IPS-20b (cell line): ENCODE measurements around the gene PRKCSH.
"Not testable (repeated sequence)": the region's sequence is repeated elsewhere in the genome, so short reads cannot be mapped to it uniquely, and the experiment has no call there.

ENCODE experiments used
- H3K27ac ChIP-seq: one replicate; pipeline ENCODE4 v1.5.1; 2013; ENCODE audit warnings: low read length
- H3K27me3 ChIP-seq: 2 replicates; pipeline ENCODE4 v1.6.1; 2013; ENCODE audit warnings: mild to moderate bottlenecking, low read length, inconsistent platforms; ENCODE audit not compliant: insufficient read depth
- H3K36me3 ChIP-seq: 2 replicates; pipeline ENCODE4 v1.6.1; 2013; ENCODE audit warnings: low read depth, mild to moderate bottlenecking, inconsistent platforms, low read length, moderate library complexity; ENCODE audit not compliant: insufficient read depth
- H3K4me1 ChIP-seq: 2 replicates; pipeline ENCODE4 v1.6.1; 2013; ENCODE audit warnings: mild to moderate bottlenecking, control low read depth, inconsistent platforms, low read length, moderate library complexity; ENCODE audit not compliant: insufficient read depth
- H3K4me3 ChIP-seq: 2 replicates; pipeline ENCODE4 v1.5.1; 2013; ENCODE audit warnings: mild to moderate bottlenecking, low read length, inconsistent platforms
- H3K9ac ChIP-seq: 2 replicates; pipeline ENCODE4 v1.6.1; 2013; ENCODE audit warnings: low read depth, mild to moderate bottlenecking, inconsistent platforms, low read length, moderate library complexity
- H3K9me3 ChIP-seq: 2 replicates; pipeline ENCODE4 v1.6.1; 2013; ENCODE audit warnings: mild to moderate bottlenecking, low read depth, low read length, inconsistent platforms; ENCODE audit not compliant: insufficient read depth

Gene PRKCSH

GRCh38 chr19:11453468-11454341 lies 18.3 kb downstream of the PRKCSH start:
- H3K36me3 ChIP-seq: peaks cover 15% of the 10 kb centered on the region
- peaks cover 4% of the 10 kb centered on the region; the same call in 1 of the 2 replicates for H3K4me1 ChIP-seq
- no peak overlapping the region for H3K9ac ChIP-seq
- H3K9me3 ChIP-seq: no peaks in the 10 kb centered on the region
- no peak overlapping the region for H3K4me3 ChIP-seq
- H3K27me3 ChIP-seq: no peaks in the 10 kb centered on the region
- no peak overlapping the region for H3K27ac ChIP-seq

- H3K9ac ChIP-seq, H3K4me1 ChIP-seq, H3K4me3 ChIP-seq, H3K27ac ChIP-seq, H3K27me3 ChIP-seq, H3K9me3 ChIP-seq, H3K36me3 ChIP-seq: not testable (repeated sequence)
These were observed 19.8 kb downstream of the PRKCSH start for GRCh38 chr19:11455233-11455554.

- no peak overlapping the region for H3K4me3 ChIP-seq
- H3K27ac ChIP-seq: no peak overlapping the region
- no peaks in the 10 kb centered on the region for H3K9me3 ChIP-seq
These were observed 21.2 kb downstream of the PRKCSH start for GRCh38 chr19:11456659-11457058.

DNA sequence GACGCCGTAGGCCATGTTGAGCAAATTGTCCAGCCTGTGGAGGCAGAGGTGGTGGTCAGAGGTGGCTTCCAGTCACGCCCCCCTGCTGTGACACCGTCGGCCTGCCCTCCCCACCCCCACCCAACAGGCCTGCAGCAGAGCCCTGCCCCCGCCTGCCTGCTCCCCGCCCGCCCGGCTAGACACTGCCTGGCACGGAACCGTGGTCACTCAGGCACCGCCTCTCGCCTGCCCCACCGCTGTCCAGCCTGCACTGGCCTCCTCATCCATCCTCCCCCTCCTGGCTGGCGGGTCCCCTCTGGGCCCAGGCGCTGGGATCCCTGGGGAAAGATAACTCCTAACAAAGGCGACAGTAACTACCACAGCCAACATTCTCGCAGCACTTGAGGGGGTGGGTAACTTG lies 21.7 kb downstream of the PRKCSH start:
- Histone ChIP-seq H3K9me3 (no peaks in the 10 kb centered on the region), H3K36me3 (no peaks in the 10 kb centered on the region), H3K9ac (no peak overlapping the region), H3K27ac (no peak overlapping the region), H3K4me1 (peaks cover 1% of the 10 kb centered on the region; the same call in 1 of the 2 replicates), H3K27me3 (no peaks in the 10 kb centered on the region), H3K4me3 (no peak overlapping the region)

More at GRCh38 chr19:11456659-11457058, 21.2 kb downstream of the PRKCSH start:
- Histone ChIP-seq H3K9ac (no peak overlapping the region), H3K4me1 (peaks cover 4% of the 10 kb centered on the region; the same call in 1 of the 2 replicates), H3K36me3 (no peaks in the 10 kb centered on the region), H3K27me3 (no peaks in the 10 kb centered on the region)

DNA sequence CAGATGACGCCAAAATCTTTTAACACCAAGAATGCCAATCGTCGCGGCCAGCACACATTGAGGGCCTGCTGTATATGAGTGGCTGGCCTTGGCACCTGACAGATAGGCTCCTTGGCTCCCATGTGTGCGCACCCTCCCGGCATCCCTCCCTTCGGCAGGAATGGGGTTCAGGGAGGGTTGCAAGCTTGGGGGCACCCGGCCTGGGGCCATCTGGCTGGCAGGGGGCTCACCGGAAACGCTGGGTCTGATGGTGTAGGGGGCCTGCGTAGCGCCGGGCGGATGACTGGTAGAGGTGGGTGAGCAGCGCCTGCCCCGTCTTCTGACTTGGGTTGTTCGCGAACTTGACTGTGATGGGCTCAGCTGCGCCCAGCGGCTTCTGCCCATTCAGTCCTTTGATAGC lies 22.4 kb downstream of the PRKCSH start:
- Histone ChIP-seq H3K9ac (no peak overlapping the region), H3K36me3 (no peaks in the 10 kb centered on the region), H3K27me3 (no peaks in the 10 kb centered on the region), H3K27ac (no peak overlapping the region), H3K4me3 (no peak overlapping the region), H3K4me1 (no peaks in the 10 kb centered on the region), H3K9me3 (no peaks in the 10 kb centered on the region)

GRCh38 chr19:11458236-11458900 lies 22.9 kb downstream of the PRKCSH start:
- H3K4me3 ChIP-seq: no peak overlapping the region
- no peaks in the 10 kb centered on the region for H3K9me3 ChIP-seq
- H3K27me3 ChIP-seq: no peaks in the 10 kb centered on the region
- H3K36me3 ChIP-seq: no peaks in the 10 kb centered on the region
- no peak overlapping the region for H3K27ac ChIP-seq
- no peaks in the 10 kb centered on the region for H3K4me1 ChIP-seq
- H3K9ac ChIP-seq: no peak overlapping the region

DNA sequence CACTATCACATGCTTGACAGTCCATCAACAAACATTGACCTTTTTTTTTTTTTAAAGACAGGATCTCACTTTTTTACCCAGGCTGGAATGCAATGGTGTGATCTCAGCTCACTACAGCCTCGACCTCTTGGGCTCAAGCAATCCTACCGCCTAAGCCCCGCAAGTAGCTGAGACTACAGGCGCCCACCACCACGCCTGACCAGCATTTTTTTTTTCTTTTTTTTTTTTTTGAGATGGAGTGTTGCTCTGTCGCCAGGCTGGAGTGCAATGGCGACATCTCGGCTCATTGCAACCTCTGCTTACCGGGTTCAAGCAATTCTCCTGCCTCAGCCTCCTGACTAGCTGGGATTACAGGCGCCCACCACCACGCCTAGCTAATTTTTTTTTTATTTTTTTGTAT lies 23.5 kb downstream of the PRKCSH start:
- H3K4me1 ChIP-seq, H3K9ac ChIP-seq, H3K27me3 ChIP-seq, H3K36me3 ChIP-seq, H3K9me3 ChIP-seq, H3K27ac ChIP-seq, H3K4me3 ChIP-seq: not testable (repeated sequence)

DNA sequence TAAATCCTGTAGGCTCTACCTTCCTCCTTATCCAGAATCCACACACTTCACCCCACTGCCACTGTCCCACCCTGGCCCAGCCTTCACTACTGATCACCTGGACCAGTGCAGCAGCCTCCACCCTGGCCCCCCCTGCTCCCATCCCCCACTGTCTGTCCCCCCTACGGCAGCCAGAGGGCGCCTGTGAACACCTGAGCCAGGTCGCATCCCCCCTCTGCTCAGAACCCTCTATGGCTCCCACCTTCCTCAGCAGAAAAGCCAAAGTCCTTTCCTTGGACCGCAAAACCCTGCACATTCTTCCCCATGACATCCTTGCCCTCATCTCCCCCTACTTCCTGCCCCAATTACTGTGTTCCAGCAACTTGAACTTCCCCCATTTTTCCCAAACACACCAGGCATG lies 24.8 kb downstream of the PRKCSH start:
- Histone ChIP-seq H3K4me1 (no peaks in the 10 kb centered on the region), H3K36me3 (no peaks in the 10 kb centered on the region), H3K27me3 (no peaks in the 10 kb centered on the region), H3K27ac (no peak overlapping the region), H3K4me3 (no peak overlapping the region), H3K9ac (no peak overlapping the region), H3K9me3 (no peaks in the 10 kb centered on the region)

DNA sequence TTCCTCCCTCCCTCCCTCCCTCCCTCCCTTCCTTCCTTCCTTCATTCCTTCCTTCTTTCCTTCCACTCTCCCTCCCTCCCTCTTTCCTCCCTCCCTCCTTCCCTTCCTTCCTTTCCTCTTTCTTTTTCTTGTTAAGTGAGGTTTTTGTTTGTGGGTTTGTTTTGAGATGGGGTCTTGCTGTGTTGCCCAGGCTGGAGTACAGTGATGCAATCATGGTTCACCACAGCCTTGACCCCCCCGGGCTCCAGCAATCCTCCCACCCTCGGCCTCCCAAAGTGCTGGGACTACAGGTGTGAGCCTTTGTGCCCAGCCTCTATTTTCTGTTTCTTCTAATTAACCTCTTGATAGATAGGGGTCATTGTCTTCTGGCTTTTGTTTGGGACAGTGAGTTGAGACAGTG lies 26.0 kb downstream of the PRKCSH start:
- H3K4me1 ChIP-seq: no peaks in the 10 kb centered on the region; the same call in 1 of the 2 replicates
- H3K4me3 ChIP-seq: no peak overlapping the region
- H3K27ac ChIP-seq: no peak overlapping the region
- no peaks in the 10 kb centered on the region for H3K9me3 ChIP-seq
- no peaks in the 10 kb centered on the region for H3K36me3 ChIP-seq
- H3K27me3 ChIP-seq: no peaks in the 10 kb centered on the region
- no peak overlapping the region for H3K9ac ChIP-seq

GRCh38 chr19:11463391-11463790 lies 28.0 kb downstream of the PRKCSH start:
- H3K9ac ChIP-seq: no peak overlapping the region
- no peaks in the 10 kb centered on the region for H3K36me3 ChIP-seq

DNA sequence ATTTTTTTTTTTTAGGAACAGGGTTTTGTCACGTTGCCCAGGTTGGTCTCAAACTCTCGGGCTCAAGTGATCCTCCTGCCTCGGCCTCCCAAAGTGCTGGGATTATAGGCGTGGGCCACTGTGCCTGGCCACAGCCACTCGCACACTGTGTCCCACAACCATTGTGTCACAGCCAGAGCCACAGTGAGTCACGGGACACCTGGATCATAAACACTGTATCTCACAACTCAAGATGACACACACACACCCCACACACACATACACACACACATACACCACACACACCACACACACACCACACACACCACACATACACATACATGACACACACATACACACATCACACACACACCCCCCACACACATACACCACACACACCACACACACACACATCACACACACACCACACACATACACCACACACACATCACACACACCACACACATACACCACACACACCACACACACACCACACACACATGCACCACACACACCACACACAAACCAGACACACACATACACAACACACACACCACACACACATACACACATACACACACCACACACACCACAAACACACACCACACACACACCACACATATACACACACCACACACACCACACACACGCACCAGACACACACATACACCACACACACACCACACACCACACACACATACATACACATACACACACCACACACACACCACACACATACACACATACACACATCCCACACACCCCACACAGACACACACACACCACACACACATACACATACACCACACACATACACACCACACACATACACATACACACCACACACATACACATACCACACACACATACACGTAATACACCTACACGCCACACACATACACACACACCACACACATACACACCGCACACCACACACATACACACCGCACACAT lies 29.2 kb downstream of the PRKCSH start:
- no peak overlapping the region for H3K9ac ChIP-seq

More at GRCh38 chr19:11463391-11463790, 28.0 kb downstream of the PRKCSH start:
- Histone ChIP-seq H3K27ac (no peak overlapping the region), H3K4me1 (no peaks in the 10 kb centered on the region; the same call in 1 of the 2 replicates), H3K9me3 (no peaks in the 10 kb centered on the region), H3K4me3 (no peak overlapping the region), H3K27me3 (no peaks in the 10 kb centered on the region)

More for the DNA sequence above, 29.2 kb downstream of the PRKCSH start:
- Histone ChIP-seq H3K4me3 (no peak overlapping the region), H3K4me1 (no peaks in the 10 kb centered on the region; the same call in 1 of the 2 replicates), H3K27ac (no peak overlapping the region), H3K27me3 (no peaks in the 10 kb centered on the region), H3K36me3 (no peaks in the 10 kb centered on the region), H3K9me3 (no peaks in the 10 kb centered on the region)
